ENCODE results near the gene ZMYM2. TPM values are rescaled to one million over a fixed set of nuclear protein-coding genes. Genes with fewer than 3 reads are reported as not detected.

The ZMYM2 gene
- total RNA-seq, 4 donors from 2014 or later, result 54.7 to 175 (median 98.3) TPM

DNA sequence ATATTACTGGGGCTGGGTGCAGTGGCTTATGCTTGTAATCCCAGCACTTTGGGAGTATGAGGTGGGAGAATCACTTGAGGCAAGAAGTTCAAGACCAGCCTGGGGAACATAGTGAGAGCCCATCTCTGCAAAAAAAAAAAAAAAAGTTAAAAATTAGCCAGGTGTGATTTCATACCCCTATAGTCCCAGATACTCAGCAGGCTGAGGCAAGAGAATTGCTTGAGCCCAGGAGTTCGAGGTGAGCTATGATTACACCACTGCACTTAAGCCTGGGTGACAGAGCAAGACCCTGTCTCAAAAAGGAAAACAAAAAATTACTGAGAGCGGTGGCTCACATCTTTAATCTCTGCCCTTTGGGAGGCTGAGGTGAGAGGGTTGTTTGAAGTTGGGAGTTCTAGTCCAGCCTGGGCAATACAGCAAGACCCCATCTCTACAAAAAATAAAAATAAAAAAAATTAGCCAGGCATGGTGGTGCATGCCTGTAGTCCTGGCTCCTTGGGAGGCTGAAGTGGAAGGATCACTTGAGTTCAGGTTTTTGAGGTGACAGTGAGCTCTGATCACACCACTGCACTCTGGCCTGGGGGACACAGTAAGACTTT lies 87.5 kb downstream of the ZMYM2 start:
- H3K27ac ChIP-seq, result no peak overlapping the region
- no peak for TF ChIP-seq POLR2A (IDR thresholded peaks at IDR 0.05)
- TF ChIP-seq, protein P1, sequence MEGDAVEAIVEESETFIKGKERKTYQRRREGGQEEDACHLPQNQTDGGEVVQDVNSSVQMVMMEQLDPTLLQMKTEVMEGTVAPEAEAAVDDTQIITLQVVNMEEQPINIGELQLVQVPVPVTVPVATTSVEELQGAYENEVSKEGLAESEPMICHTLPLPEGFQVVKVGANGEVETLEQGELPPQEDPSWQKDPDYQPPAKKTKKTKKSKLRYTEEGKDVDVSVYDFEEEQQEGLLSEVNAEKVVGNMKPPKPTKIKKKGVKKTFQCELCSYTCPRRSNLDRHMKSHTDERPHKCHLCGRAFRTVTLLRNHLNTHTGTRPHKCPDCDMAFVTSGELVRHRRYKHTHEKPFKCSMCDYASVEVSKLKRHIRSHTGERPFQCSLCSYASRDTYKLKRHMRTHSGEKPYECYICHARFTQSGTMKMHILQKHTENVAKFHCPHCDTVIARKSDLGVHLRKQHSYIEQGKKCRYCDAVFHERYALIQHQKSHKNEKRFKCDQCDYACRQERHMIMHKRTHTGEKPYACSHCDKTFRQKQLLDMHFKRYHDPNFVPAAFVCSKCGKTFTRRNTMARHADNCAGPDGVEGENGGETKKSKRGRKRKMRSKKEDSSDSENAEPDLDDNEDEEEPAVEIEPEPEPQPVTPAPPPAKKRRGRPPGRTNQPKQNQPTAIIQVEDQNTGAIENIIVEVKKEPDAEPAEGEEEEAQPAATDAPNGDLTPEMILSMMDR (IDR thresholded peaks at IDR 0.05), result no peak

DNA sequence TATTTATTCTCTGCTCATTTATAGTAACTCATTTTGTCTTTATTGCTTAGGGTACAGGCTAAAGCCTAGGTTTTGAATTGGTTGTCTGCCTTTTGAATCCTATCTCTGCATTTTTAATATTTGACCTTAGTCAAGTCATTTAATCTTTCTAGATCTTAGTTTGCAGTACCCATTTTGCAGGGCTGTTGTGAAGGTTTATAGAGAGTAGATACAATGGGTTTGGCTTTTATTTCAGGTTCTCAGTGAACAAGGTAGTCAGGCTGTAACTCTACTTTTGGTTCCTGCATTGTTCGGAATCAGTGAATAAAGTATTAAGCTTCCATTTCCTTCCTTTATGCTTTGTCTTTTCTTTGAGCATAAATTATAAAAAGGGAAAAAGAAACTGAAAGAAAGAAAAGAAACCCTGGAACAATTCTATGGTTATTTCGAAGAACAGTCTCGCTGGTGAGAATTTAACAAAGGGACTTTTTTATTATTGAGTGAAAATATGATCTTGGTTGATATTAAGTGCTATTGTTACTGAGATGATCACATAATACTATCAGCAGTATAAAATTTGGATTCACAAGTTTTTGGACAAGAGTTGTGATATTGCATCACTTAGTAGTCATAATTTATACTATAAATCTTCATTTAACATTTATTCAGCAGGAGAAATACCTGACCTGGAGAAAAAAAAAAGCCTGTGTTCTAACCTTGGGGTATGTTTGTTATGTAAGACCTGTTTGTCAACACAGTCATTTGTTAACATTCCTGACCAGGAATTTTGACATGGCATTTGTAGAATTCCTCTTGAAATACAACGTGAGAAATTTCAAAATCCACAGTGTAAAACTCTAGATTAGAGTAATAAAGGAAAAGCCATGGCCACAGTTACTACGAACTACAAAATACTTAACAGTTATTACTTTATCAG lies 91.3 kb downstream of the ZMYM2 start:
- Histone ChIP-seq H3K27me3 (no peaks in the 10 kb centered on the region), H3K27ac (no peak overlapping the region), H3K36me3 (no peaks in the 10 kb centered on the region), H3K9me3 (no peaks in the 10 kb centered on the region), H3K4me1 (no peaks in the 10 kb centered on the region), H3K4me3 (no peak overlapping the region)
- intact Hi-C loops (cut with DNase I; ENCODE audit: low total_unique reads), result no loop called here
- DNase-seq, result no peak
- TF ChIP-seq POLR2A (IDR thresholded peaks at IDR 0.05), result no peak
- TF ChIP-seq, protein P1 (IDR thresholded peaks at IDR 0.05), result no peak

More for the DNA sequence above, 87.5 kb downstream of the ZMYM2 start:
- DNase-seq, result no peak
- intact Hi-C loops (cut with DNase I; ENCODE audit: low total_unique reads), result no loop called here
- Histone ChIP-seq H3K9me3 (no peaks in the 10 kb centered on the region), H3K4me3 (no peak overlapping the region), H3K27me3 (no peaks in the 10 kb centered on the region), H3K4me1 (no peaks in the 10 kb centered on the region), H3K36me3 (no peaks in the 10 kb centered on the region)

DNA sequence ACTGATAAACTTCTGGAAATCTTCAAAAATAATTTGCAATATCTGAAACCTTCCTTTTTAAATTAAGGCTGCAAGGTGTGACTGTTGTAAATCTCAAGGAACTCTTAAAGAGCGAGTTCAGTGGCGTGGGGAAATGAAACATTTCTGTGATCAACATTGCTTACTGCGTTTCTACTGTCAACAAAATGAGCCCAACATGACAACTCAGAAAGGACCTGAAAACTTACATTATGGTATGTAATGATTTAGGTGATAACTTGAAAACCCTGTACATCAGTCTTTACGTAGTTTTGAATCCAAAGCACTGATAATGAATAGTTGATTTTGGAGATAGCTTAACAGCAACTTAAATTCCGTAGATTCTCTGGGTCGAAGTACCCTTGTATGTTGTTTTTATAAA lies 92.8 kb downstream of the ZMYM2 start:
- H3K27ac ChIP-seq, result no peak overlapping the region
- no peaks in the 10 kb centered on the region for H3K36me3 ChIP-seq
- no peak for DNase-seq
- intact Hi-C loops (cut with DNase I; ENCODE audit: low total_unique reads), result no loop called here
- no peak overlapping the region for H3K4me3 ChIP-seq
- no peaks in the 10 kb centered on the region for H3K4me1 ChIP-seq
- TF ChIP-seq, protein P1 (IDR thresholded peaks at IDR 0.05), result no peak
- no peak for TF ChIP-seq POLR2A (IDR thresholded peaks at IDR 0.05)
- no peaks in the 10 kb centered on the region for H3K9me3 ChIP-seq
- no peaks in the 10 kb centered on the region for H3K27me3 ChIP-seq

DNA sequence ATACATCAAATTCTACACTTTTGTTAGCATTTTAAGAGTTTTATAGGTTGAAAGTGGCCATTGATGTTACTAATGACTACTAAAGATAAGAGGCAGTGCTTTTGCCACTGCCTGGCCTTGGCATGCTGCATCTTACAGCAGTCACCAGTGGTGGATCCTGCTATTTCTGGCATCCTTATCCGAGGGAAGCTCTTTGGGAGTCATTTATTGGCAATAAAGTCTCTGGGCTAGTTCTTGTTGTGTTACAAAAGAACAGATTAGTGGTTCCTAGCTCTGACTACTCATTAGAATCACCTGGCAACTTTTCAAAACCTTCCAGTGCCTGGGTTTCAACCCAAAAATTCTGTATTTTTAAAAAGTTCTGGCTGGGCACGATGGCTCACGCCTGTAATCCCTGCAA lies 94.5 kb downstream of the ZMYM2 start:
- intact Hi-C loops (cut with DNase I; ENCODE audit: low total_unique reads), result no loop called here

DNA sequence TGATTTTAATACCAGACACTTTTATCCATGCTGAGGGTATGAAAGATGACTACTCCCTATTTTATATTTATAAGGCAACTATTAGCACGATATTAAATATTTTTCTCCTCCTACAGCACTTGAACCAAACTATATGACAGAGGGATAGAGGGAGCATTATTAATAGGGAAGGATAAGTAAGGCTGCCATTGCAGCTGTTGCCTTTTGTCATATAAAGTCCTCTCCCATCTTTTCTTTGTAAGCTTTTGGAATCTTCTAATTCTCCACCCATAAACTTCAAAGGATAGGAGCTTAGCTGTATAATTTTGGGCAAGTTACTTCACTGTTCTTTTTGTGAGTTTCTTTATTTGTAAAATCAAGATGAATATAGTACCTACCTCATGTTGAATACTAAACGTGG lies 95.4 kb downstream of the ZMYM2 start:
- no peaks in the 10 kb centered on the region for H3K36me3 ChIP-seq
- intact Hi-C loops (cut with DNase I; ENCODE audit: low total_unique reads), result no loop called here
- H3K4me1 ChIP-seq, result no peaks in the 10 kb centered on the region
- no peaks in the 10 kb centered on the region for H3K27me3 ChIP-seq
- H3K9me3 ChIP-seq, result no peaks in the 10 kb centered on the region
- DNase-seq, result no peak
- TF ChIP-seq POLR2A (IDR thresholded peaks at IDR 0.05), result no peak
- TF ChIP-seq, protein P1 (IDR thresholded peaks at IDR 0.05), result no peak
- no peak overlapping the region for H3K4me3 ChIP-seq
- no peak overlapping the region for H3K27ac ChIP-seq

More for the DNA sequence above, 94.5 kb downstream of the ZMYM2 start:
- DNase-seq, result no peak
- Histone ChIP-seq H3K36me3 (no peaks in the 10 kb centered on the region), H3K27me3 (no peaks in the 10 kb centered on the region), H3K27ac (no peak overlapping the region), H3K9me3 (no peaks in the 10 kb centered on the region), H3K4me3 (no peak overlapping the region), H3K4me1 (no peaks in the 10 kb centered on the region)
- no peak for TF ChIP-seq POLR2A (IDR thresholded peaks at IDR 0.05)

Measured in uterus (tissue), 4 donors.